ENCODE measurements around the gene FTCD. TPM values are rescaled to one million over a fixed set of nuclear protein-coding genes. Genes with fewer than 3 reads are reported as not detected.
A peak's percentile ranks its signal among the peaks of the same experiment; 100 is the strongest.

The FTCD gene
- total and polyA plus RNA-seq, 2 of the 8 experiments (the other 6 are each of a cell fraction or from before 2014, with no cell fraction given): 3.3 to 4.9 TPM

DNA sequence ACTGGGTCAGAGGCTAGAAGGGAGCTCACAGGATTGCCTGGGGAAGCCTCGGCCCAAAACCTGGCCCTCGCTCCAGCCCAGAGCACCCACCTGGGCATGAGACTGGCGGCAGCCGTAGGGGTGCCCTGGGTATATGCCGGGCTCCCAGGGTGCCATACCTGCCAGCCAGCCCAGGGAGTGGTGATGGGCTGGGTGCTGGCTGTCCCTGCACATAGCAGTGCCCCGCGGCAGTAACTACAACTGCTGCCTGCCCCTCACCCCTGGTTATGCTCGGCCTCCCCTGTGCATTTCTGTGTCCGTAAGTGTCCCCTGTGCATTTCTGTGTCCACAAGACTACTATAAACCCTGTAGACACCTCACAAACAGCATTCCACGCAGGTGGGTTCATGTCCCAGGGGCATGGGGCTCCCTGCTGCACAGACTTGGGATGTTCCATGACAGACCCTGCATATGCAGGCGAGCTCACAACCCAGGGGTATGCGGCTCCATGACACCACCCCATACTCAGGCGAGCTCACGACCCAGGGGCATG, 34.6 kb upstream of the FTCD start:
- no peak overlapping the region for H4K8ac ChIP-seq (ENCODE audit: extremely low read depth, insufficient read depth, low read length)
- no peak overlapping the region for H2BK15ac ChIP-seq (ENCODE audit: low read length)
- no peak overlapping the region for H3K4me2 ChIP-seq (ENCODE audit: insufficient read depth in 1 of 2, low read depth in 2 of 2, low read length in 2 of 2)
- H3K79me1 ChIP-seq (ENCODE audit: low read depth, low read length): no peaks in the 10 kb centered on the region
- FAIRE-seq (no peak), DNase-seq (ENCODE audit: low read depth in 1 of 2, low spot score in 2 of 2) (no peak)
- no peaks in the 10 kb centered on the region for H3K27me3 ChIP-seq (replicated peaks in 1 of 4; ENCODE audit: control insufficient read depth in 3 of 4, extremely low read depth in 1 of 4, insufficient read depth in 3 of 4, low read length in 3 of 4)
- H3K79me2 ChIP-seq (ENCODE audit: control insufficient read depth in 1 of 2, insufficient read depth in 2 of 2, low read length in 2 of 2): no peaks in the 10 kb centered on the region
- H3K18ac ChIP-seq (ENCODE audit: extremely low read depth, low read length): no peak overlapping the region
- H3K36me3 ChIP-seq (ENCODE audit: control insufficient read depth in 2 of 4, insufficient read depth in 4 of 4, low read length in 3 of 4): peaks cover 4 to 22% (median 16%) of the 10 kb centered on the region in 4 experiments; a peak in 6 of 8 replicates
- POLR2A ChIA-PET (ENCODE audit: partially characterized antibody): interaction anchor here (0.9 to 1.1 kb wide), 2 partner anchors 9 to 10 kb away, joined by 3 to 4 read pairs; no protein-coding TSS in a partner anchor
- peaks cover 2 to 14% of the 10 kb centered on the region in 2 experiments for H4K20me1 ChIP-seq (replicated peaks in 1 of 2; ENCODE audit: control insufficient read depth in 1 of 2, insufficient read depth in 2 of 2, low read length in 2 of 2)
- no peak overlapping the region for H2AFZ ChIP-seq (ENCODE audit: low read length)
- no peak overlapping the region for H3K27ac ChIP-seq (ENCODE audit: low read depth, low read length)
- CTCF ChIA-PET (ENCODE audit: partially characterized antibody): interaction anchor here (0.5 to 1.5 kb wide), 6 partner anchors 13 to 48 kb away, joined by 3 to 5 read pairs (median 3); no protein-coding TSS in a partner anchor
- no peak overlapping the region for H2BK120ac ChIP-seq (replicated peaks; ENCODE audit: low read depth, low read length)
- H3K9ac ChIP-seq (replicated peaks in 1 of 4; ENCODE audit: extremely low read depth in 1 of 4, low read depth in 3 of 4, low read length in 3 of 4): no peak overlapping the region
- peaks cover 0 to 9% (median 0%) of the 10 kb centered on the region in 4 experiments; a peak in 3 of 7 replicates for H3K4me1 ChIP-seq (replicated peaks in 1 of 4; ENCODE audit: control insufficient read depth in 3 of 4, insufficient read depth in 4 of 4, low read length in 3 of 4)
- no peak overlapping the region for H2BK12ac ChIP-seq (ENCODE audit: low read depth, low read length)
- no peak overlapping the region for H4K5ac ChIP-seq (ENCODE audit: insufficient read length, low read depth, low read length)
- H3K23ac ChIP-seq (ENCODE audit: insufficient read length): no peak overlapping the region
- no peak overlapping the region for H3K56ac ChIP-seq (replicated peaks; ENCODE audit: insufficient read length, low read depth, low read length)
- H4K91ac ChIP-seq (replicated peaks; ENCODE audit: insufficient read length, low read length): no peak overlapping the region
- H3K14ac ChIP-seq (ENCODE audit: insufficient read length): no peak overlapping the region
- H3K4me3 ChIP-seq (ENCODE audit: extremely low read depth in 1 of 4, insufficient read depth in 2 of 4, low read depth in 3 of 4, low read length in 4 of 4): no peak overlapping the region
- no peak overlapping the region for H3K4ac ChIP-seq (replicated peaks; ENCODE audit: insufficient read length, low read depth, low read length)
- peak overlapping the region; percentile 35; the same call in 1 of the 2 replicates for H2BK5ac ChIP-seq (ENCODE audit: low read depth, low read length)
- H2AK5ac ChIP-seq (ENCODE audit: low read depth, low read length): no peak overlapping the region
- H2BK20ac ChIP-seq (ENCODE audit: low read length): no peak overlapping the region
- WGBS, 2 experiments (ENCODE audit: extremely low coverage in 1 of 2, insufficient coverage in 1 of 2, insufficient read length in 1 of 2, insufficient replicate concordance in 2 of 2, low coverage in 1 of 2, low lambda C conversion rate in 2 of 2, missing lambda C conversion rate in 1 of 2): 91% methylated on average over 14 of the region's 14 CpGs; no CpG with 5 or more reads in 1 of the 2 experiments
- no peaks in the 10 kb centered on the region for H3K9me3 ChIP-seq (ENCODE audit: insufficient read depth in 2 of 2, low read depth in 1 of 2, low read length in 1 of 2)
- H3K23me2 ChIP-seq (ENCODE audit: low read depth, low read length): no peaks in the 10 kb centered on the region
- TF ChIP-seq RBBP5 (IDR thresholded peaks at IDR 0.05; ENCODE audit: borderline replicate concordance, low read depth, low read length) (no peak), KDM4A (IDR thresholded peaks at IDR 0.05; ENCODE audit: low read depth, low read length, severe bottlenecking) (no peak), BCL11A (IDR thresholded peaks at IDR 0.05; ENCODE audit: low read depth in 2 of 2, low read length in 2 of 2) (no peak), YY1 (IDR thresholded peaks at IDR 0.05; ENCODE audit: low read depth, low read length) (no peak), JUN (IDR thresholded peaks at IDR 0.05; ENCODE audit: low read depth, low read length) (no peak), NANOG (IDR thresholded peaks at IDR 0.05; ENCODE audit: insufficient read depth, low read depth, low read length, poor library complexity, severe bottlenecking) (no peak), CEBPB (IDR thresholded peaks at IDR 0.05; ENCODE audit: low read depth, low read length) (no peak)

Data from H1 (cell line).